Upper lobe of left lung (tissue), 4 donors: ENCODE data around the gene KRTAP15-1.

Experiments used
- EP300 ChIP-seq, 4 donors: sonication (generic); formaldehyde crosslinking; IDR thresholded peaks; one replicate each; pipeline ENCODE4 v1.5.1; 2017; ENCODE audit warnings: antibody characterized with exemption in 4 of 4, control low read depth in 2 of 4
- POLR2A ChIP-seq, 4 donors: fragments of 450-650 bp; IDR thresholded peaks; one replicate each; pipeline ENCODE4 v1.5.1; 2016 to 2017; ENCODE audit warnings: antibody characterized with exemption in 4 of 4, mild to moderate bottlenecking in 2 of 4
- TF ChIP-seq, protein P1 (sequence below), 6 experiments: fragments of 450-650 bp in 4 of 6; fragments of 200-600 bp in 2 of 6; sonication (generic) in 2 of 6; IDR thresholded peaks; one replicate each; pipeline ENCODE4 v1.5.1; 2016 to 2019; ENCODE audit warnings: antibody characterized with exemption in 6 of 6

DNA sequence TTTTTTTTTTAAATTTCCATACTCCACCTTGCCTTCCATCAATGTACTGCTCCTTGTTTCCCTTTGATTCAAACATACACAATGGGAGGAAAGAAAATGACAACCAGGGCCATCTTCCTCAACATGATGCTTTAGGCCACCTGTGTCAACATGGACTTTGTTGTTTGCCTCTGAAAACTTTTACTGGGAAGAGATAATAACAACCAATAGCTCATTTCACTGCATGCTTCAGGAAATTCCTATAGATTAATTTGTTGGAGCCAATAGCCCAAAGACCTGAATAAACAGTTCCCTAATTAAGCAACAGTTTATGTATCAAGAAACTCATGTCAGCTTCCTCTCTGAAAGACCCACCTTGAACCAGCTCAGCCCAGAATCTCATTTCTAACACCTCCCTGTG is 3.2 kb downstream of the KRTAP15-1 start:
- TF ChIP-seq, protein P1, sequence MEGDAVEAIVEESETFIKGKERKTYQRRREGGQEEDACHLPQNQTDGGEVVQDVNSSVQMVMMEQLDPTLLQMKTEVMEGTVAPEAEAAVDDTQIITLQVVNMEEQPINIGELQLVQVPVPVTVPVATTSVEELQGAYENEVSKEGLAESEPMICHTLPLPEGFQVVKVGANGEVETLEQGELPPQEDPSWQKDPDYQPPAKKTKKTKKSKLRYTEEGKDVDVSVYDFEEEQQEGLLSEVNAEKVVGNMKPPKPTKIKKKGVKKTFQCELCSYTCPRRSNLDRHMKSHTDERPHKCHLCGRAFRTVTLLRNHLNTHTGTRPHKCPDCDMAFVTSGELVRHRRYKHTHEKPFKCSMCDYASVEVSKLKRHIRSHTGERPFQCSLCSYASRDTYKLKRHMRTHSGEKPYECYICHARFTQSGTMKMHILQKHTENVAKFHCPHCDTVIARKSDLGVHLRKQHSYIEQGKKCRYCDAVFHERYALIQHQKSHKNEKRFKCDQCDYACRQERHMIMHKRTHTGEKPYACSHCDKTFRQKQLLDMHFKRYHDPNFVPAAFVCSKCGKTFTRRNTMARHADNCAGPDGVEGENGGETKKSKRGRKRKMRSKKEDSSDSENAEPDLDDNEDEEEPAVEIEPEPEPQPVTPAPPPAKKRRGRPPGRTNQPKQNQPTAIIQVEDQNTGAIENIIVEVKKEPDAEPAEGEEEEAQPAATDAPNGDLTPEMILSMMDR (IDR thresholded peaks at IDR 0.05): no peak
- TF ChIP-seq POLR2A (IDR thresholded peaks at IDR 0.05) (no peak), EP300 (IDR thresholded peaks at IDR 0.05) (no peak)
